GM18868 (cell line): Measurements from ENCODE around the gene PCYOX1L.
A peak's percentile ranks its signal among the peaks of the same experiment; 100 is the strongest.
"Not testable (repeated sequence)": the region's sequence is repeated elsewhere in the genome, so short reads cannot be mapped to it uniquely, and the experiment has no call there.

ENCODE experiments used
- ATAC-seq: cut with Tn5 transposase; IDR thresholded peaks from one replicate; pipeline ENCODE4 v1.9.1; 2021; ENCODE audit warnings: mild to moderate bottlenecking, moderate library complexity; ENCODE audit not compliant: unreplicated experiment

Gene PCYOX1L

GRCh38 chr5:149382517-149383220 is 24.8 kb downstream of the PCYOX1L start:
- ATAC-seq, result no peak

GRCh38 chr5:149383399-149383798 is 25.6 kb downstream of the PCYOX1L start:
- no peak for ATAC-seq

GRCh38 chr5:149386166-149386565 is 28.3 kb downstream of the PCYOX1L start:
- no peak for ATAC-seq

GRCh38 chr5:149387081-149387631 is 29.3 kb downstream of the PCYOX1L start:
- ATAC-seq, result no peak

- no peak for ATAC-seq
Observed at GRCh38 chr5:149387982-149388381, 30.1 kb downstream of the PCYOX1L start.

GRCh38 chr5:149388498-149389190 is 30.8 kb downstream of the PCYOX1L start:
- no peak for ATAC-seq

GRCh38 chr5:149389552-149390495 is 32.0 kb downstream of the PCYOX1L start:
- ATAC-seq, result no peak

- ATAC-seq, result not testable (repeated sequence)
Observed at GRCh38 chr5:149391076-149391475, 33.2 kb downstream of the PCYOX1L start.

GRCh38 chr5:149391524-149391923 is 33.7 kb downstream of the PCYOX1L start:
- no peak for ATAC-seq

- ATAC-seq, result peak; percentile 90
Observed at GRCh38 chr5:149392718-149393117, 34.9 kb downstream of the PCYOX1L start.

- ATAC-seq, result not testable (repeated sequence)
Observed at GRCh38 chr5:149394996-149395395, 37.1 kb downstream of the PCYOX1L start.

GRCh38 chr5:149397530-149397929 is 39.7 kb downstream of the PCYOX1L start:
- no peak for ATAC-seq

- peak; percentile 55 for ATAC-seq
Observed at GRCh38 chr5:149398747-149399266, 41.0 kb downstream of the PCYOX1L start.

GRCh38 chr5:149399775-149400174 is 41.9 kb downstream of the PCYOX1L start:
- ATAC-seq, result no peak

GRCh38 chr5:149400304-149400703 is 42.5 kb downstream of the PCYOX1L start:
- no peak for ATAC-seq

- ATAC-seq, result no peak
Observed at GRCh38 chr5:149401051-149401450, 43.2 kb downstream of the PCYOX1L start.

GRCh38 chr5:149402291-149402690 is 44.4 kb downstream of the PCYOX1L start:
- no peak for ATAC-seq

GRCh38 chr5:149403923-149404745 is 46.3 kb downstream of the PCYOX1L start:
- ATAC-seq, result no peak

- no peak for ATAC-seq
Observed at GRCh38 chr5:149404746-149405549, 47.1 kb downstream of the PCYOX1L start.
